HepG2 (cell line): ENCODE data around the gene SEC14L6. TPM values are rescaled to one million over a fixed set of nuclear protein-coding genes. Genes with fewer than 3 reads are reported as not detected.

ENCODE experiments used
- ATAC-seq: fragments of 200-7000 bp; cut with Tn5 transposase; 3 replicates; pipeline ENCODE4 v1.9.1; 2020; ENCODE audit warnings: mild to moderate bottlenecking, moderate library complexity
- BruUV-seq: library from RNA; stranded (reverse); fragments of 400-500 nt; replicated peaks from 2 replicates; lab custom pipeline; 2021; lab: Mats Ljungman, UMichigan
- CTCF ChIA-PET: fragments of 300-600 bp; formaldehyde crosslinking; extraction: SDS; loops from one replicate; lab custom pipeline; 2021; ENCODE audit warnings: low total read pairs, inconsistent platforms, low intra/inter-chr PET ratio; lab: Yijun Ruan, JAX
- POLR2A ChIA-PET: fragments of 350-600 bp; sonication (Branson Sonifier 250); formaldehyde crosslinking; loops from one replicate; lab custom pipeline; 2020; ENCODE audit warnings: antibody characterized with exemption, inconsistent platforms; lab: Yijun Ruan, JAX
- DNase-seq: peaks from one replicate; pipeline ENCODE4 v3.0.0-alpha.2; 2015; ENCODE audit warnings: low spot score
- FAIRE-seq: peaks from 3 replicates; lab custom pipeline; 2011; peaks lifted over from hg19 to GRCh38; lab: Jason Lieb, UNC
- H2AFZ ChIP-seq: one replicate; pipeline ENCODE4 v1.6.1; 2011; ENCODE audit warnings: low read length, inconsistent platforms
- H3K27ac ChIP-seq: fragments of 300-600 bp; 3 replicates; pipeline ENCODE4 v1.8.0; 2011; ENCODE audit warnings: mixed run types, mild to moderate bottlenecking, mixed read lengths, low read length, inconsistent platforms; ENCODE audit not compliant: insufficient read depth; ENCODE audit errors: extremely low read length
- H3K27me3 ChIP-seq, 2 experiments: fragments of 200-600 bp in 1 of 2; 2 replicates in 1 of 2; 3 replicates in 1 of 2; pipeline versions ENCODE4 v1.6.0 to v1.8.0; 2011; ENCODE audit warnings: low read length in 2 of 2, mild to moderate bottlenecking in 2 of 2, moderate library complexity in 2 of 2, inconsistent platforms in 1 of 2; ENCODE audit not compliant: insufficient read depth in 2 of 2, control insufficient read depth in 1 of 2
- H3K36me3 ChIP-seq, 2 experiments: fragments of 200-600 bp in 1 of 2; replicated peaks in 1 of 2; 2 replicates in 1 of 2; 3 replicates in 1 of 2; pipeline versions ENCODE4 v1.5.1 to v1.8.0; 2011; ENCODE audit warnings: low read length in 2 of 2, inconsistent platforms in 1 of 2; ENCODE audit not compliant: insufficient read depth in 2 of 2, control insufficient read depth in 1 of 2
- H3K4me1 ChIP-seq: 2 replicates; pipeline ENCODE4 v1.5.1; 2012; ENCODE audit warnings: low read length, inconsistent platforms; ENCODE audit not compliant: insufficient read depth
- H3K4me2 ChIP-seq: 2 replicates; pipeline ENCODE4 v1.6.0; 2011; ENCODE audit warnings: low read depth, low read length, inconsistent platforms
- H3K4me3 ChIP-seq, 3 experiments: fragments of 200-600 bp in 1 of 3; sonication (generic), shearing (Covaris generic) in 1 of 3; replicated peaks in 1 of 3; 2 replicates each; pipeline ENCODE4 v1.5.1; 2011 to 2016; ENCODE audit warnings: low read length in 3 of 3, inconsistent platforms in 2 of 3, low read depth in 2 of 3, mild to moderate bottlenecking in 2 of 3, control low read depth in 1 of 3, mixed read lengths in 1 of 3; ENCODE audit not compliant: insufficient read depth in 1 of 3
- H3K79me2 ChIP-seq: one replicate; pipeline ENCODE4 v1.6.1; 2011; ENCODE audit warnings: low read length, inconsistent platforms; ENCODE audit not compliant: insufficient read depth
- H3K9ac ChIP-seq: 2 replicates; pipeline ENCODE4 v1.6.0; 2011; ENCODE audit warnings: mild to moderate bottlenecking, low read depth, low read length, inconsistent platforms; ENCODE audit not compliant: insufficient read depth
- H3K9me3 ChIP-seq: 2 replicates; pipeline ENCODE4 v1.5.1; 2012; ENCODE audit warnings: mild to moderate bottlenecking, low read length
- H4K20me1 ChIP-seq: 2 replicates; pipeline ENCODE4 v1.6.0; 2011; ENCODE audit warnings: inconsistent platforms, mild to moderate bottlenecking, low read length, moderate library complexity; ENCODE audit not compliant: insufficient read depth
- MTERF4 ChIP-seq: sonication (generic); formaldehyde crosslinking; IDR thresholded peaks from 2 replicates; pipeline ENCODE4 v1.8.0; 2023; ENCODE audit warnings: mild to moderate bottlenecking, missing genetic modification reagents
- NFAT5 ChIP-seq: sonication (generic); formaldehyde crosslinking; IDR thresholded peaks from 2 replicates; pipeline ENCODE4 v1.4.0; 2020; ENCODE audit warnings: missing genetic modification reagents
- NFE2L1 ChIP-seq: sonication (generic); formaldehyde crosslinking; IDR thresholded peaks from 2 replicates; pipeline ENCODE4 v1.4.0; 2020; ENCODE audit warnings: missing genetic modification reagents, mild to moderate bottlenecking, borderline replicate concordance
- RBFOX2 ChIP-seq: fragments of 200-400 bp; formaldehyde crosslinking; IDR thresholded peaks from 2 replicates; pipeline ENCODE4 v1.6.1; 2017; ENCODE audit warnings: low read depth, mild to moderate bottlenecking, low read length
- ZFP90 ChIP-seq: sonication (generic); formaldehyde crosslinking; IDR thresholded peaks from 2 replicates; pipeline ENCODE4 v1.8.0; 2022; ENCODE audit warnings: missing genetic modification reagents, mild to moderate bottlenecking, inconsistent platforms, borderline replicate concordance
- ZNF343 ChIP-seq: sonication (generic); formaldehyde crosslinking; IDR thresholded peaks from 2 replicates; pipeline ENCODE4 v1.4.0; 2020; ENCODE audit warnings: mild to moderate bottlenecking, missing genetic modification reagents
- ZNF558 ChIP-seq: sonication (generic); formaldehyde crosslinking; IDR thresholded peaks from 2 replicates; pipeline ENCODE4 v1.9.0; 2022; ENCODE audit warnings: mild to moderate bottlenecking, missing genetic modification reagents, borderline replicate concordance
- WGBS: methylation state at CpG from one replicate; pipeline ENCODE4 v1.1.6; 2017; ENCODE audit warnings: low lambda C conversion rate; 5-methylcytosine and 5-hydroxymethylcytosine counted together
- in situ Hi-C: cut with HindIII; loops from 2 replicates; pipeline ENCODE4 v1.10.0; 2017; ENCODE audit warnings: low pct_unique_long_range_greater_than_20kb; ENCODE audit not compliant: extremely low pct_ligation_motif_present
- intact Hi-C: fragments of 100-400 bp; cut with micrococcal nuclease; formaldehyde crosslinking; loops from one replicate; pipeline ENCODE4 v1.10.0; 2022; ENCODE audit not compliant: unreplicated experiment
- polyA plus RNA-seq, 8 experiments: library from polyadenylated mRNA; depleted of rRNA in 3 of 8; stranded (reverse) in 7 of 8; unstranded in 1 of 8; fragments of >200 nt; fragmentation: Illumina TruSeq in 4 of 8; extraction: Trizol in 4 of 8; gene quantifications; 2 replicates each; pipeline versions ENCODE4 v1.2.1 to v1.2.3, GENCODE V29; 2011 to 2016; ENCODE audit warnings: low read depth in 4 of 8, missing spikeins in 1 of 8, mixed read lengths in 1 of 8; ENCODE audit not compliant: insufficient read depth in 1 of 8
- total RNA-seq, 5 experiments: library from RNA; depleted of rRNA; stranded (reverse); fragments of >200 nt; fragmentation: Illumina TruSeq; extraction: Trizol; gene quantifications; 2 replicates each; pipeline ENCODE4 v1.2.3, GENCODE V29; 2016; ENCODE audit warnings: low read depth in 1 of 5

The SEC14L6 gene
- total and polyA plus RNA-seq, 2 of the 13 experiments (the other 11 are each of a cell fraction or from before 2014, with no cell fraction given), result 0.09 to 9.3 TPM

GRCh38 chr22:30488121-30488520, 58.4 kb downstream of the SEC14L6 start:
- Histone ChIP-seq H3K27me3 (peaks cover 2 to 17% of the 10 kb centered on the region in 2 experiments), H3K4me1 (no peaks in the 10 kb centered on the region), H3K79me2 (no peaks in the 10 kb centered on the region), H3K36me3 (no peaks in the 10 kb centered on the region), H3K27ac (no peak overlapping the region), H3K4me2 (no peak overlapping the region), H3K9me3 (no peaks in the 10 kb centered on the region), H2AFZ (no peak overlapping the region), H3K4me3 (no peak overlapping the region), H3K9ac (no peak overlapping the region), H4K20me1 (no peaks in the 10 kb centered on the region)
- intact Hi-C loops (no loop called here), in situ Hi-C loops (loop anchor here (5.0 to 10.0 kb wide), 2 partner anchors 96 to 223 kb away; partner anchors contain the start of gene OSM)
- BruUV-seq, result no TSS peak
- ATAC-seq, result no peak
- POLR2A ChIA-PET, result no interaction called here
- CTCF ChIA-PET, result no interaction called here
- TF ChIP-seq NFE2L1, result no peak
- no peak for TF ChIP-seq RBFOX2
- TF ChIP-seq ZNF343 (CRISPR knock-in tag), result no peak
- no peak for TF ChIP-seq ZFP90 (CRISPR knock-in tag)
- TF ChIP-seq NFAT5 (CRISPR knock-in tag), result no peak
- TF ChIP-seq ZNF558 (CRISPR knock-in tag), result no peak
- no peak for TF ChIP-seq MTERF4 (CRISPR knock-in tag)
- no peak for FAIRE-seq
- DNase-seq, result no peak
- WGBS, result 40% methylated on average over 7 of the region's 7 CpGs
